K562 (cell line): ENCODE data around the gene LSS. TPM values are rescaled to one million over a fixed set of nuclear protein-coding genes. Genes with fewer than 3 reads are reported as not detected.
A peak's percentile ranks its signal among the peaks of the same experiment; 100 is the strongest.

ENCODE experiments used
- ATAC-seq: fragments of 200-7000 bp; cut with Tn5 transposase; 3 replicates; pipeline ENCODE4 v1.9.1; 2020; ENCODE audit warnings: moderate library complexity
- BruUV-seq: library from RNA; stranded (reverse); fragments of 400-500 nt; replicated peaks from 2 replicates; lab custom pipeline; 2021; lab: Mats Ljungman, UMichigan
- CTCF ChIA-PET: fragments of 300-600 bp; formaldehyde crosslinking; extraction: SDS; loops from one replicate; lab custom pipeline; 2021; ENCODE audit warnings: low intra/inter-chr PET ratio; lab: Yijun Ruan, JAX
- POLR2A ChIA-PET: fragments of 300-600, 350-650 bp; sonication (Branson Sonifier 250); formaldehyde crosslinking; extraction: SDS; loops from one replicate; lab custom pipeline; 2021; ENCODE audit warnings: antibody characterized with exemption, inconsistent platforms; lab: Yijun Ruan, JAX
- DNase-seq, 4 experiments: peaks; one replicate each; pipeline versions ENCODE4 v3.0.0 to v3.0.0-alpha.2; 2011 to 2018; ENCODE audit warnings: low spot score in 3 of 4, mixed read lengths in 3 of 4; ENCODE audit errors: extremely low read depth in 1 of 4
- FAIRE-seq: peaks from 2 replicates; lab custom pipeline; 2011; peaks lifted over from hg19 to GRCh38; lab: Jason Lieb, UNC
- H2AFZ ChIP-seq: 2 replicates; pipeline ENCODE4 v1.6.0; 2011; ENCODE audit warnings: low read depth, low read length, control low read depth, inconsistent platforms
- H3K27ac ChIP-seq: fragments of 200-600 bp; 3 replicates; pipeline ENCODE4 v1.8.0; 2011; ENCODE audit warnings: low read depth, mild to moderate bottlenecking, control low read depth, inconsistent platforms, low read length, moderate library complexity, mixed read lengths; ENCODE audit errors: extremely low read depth
- H3K27me3 ChIP-seq, 2 experiments: fragments of 300-600 bp in 1 of 2; 2 replicates in 1 of 2; 3 replicates in 1 of 2; pipeline versions ENCODE4 v1.6.0 to v1.8.0; 2011; ENCODE audit warnings: inconsistent platforms in 2 of 2, low read length in 2 of 2, mild to moderate bottlenecking in 1 of 2, mixed read lengths in 1 of 2, moderate library complexity in 1 of 2; ENCODE audit not compliant: control insufficient read depth in 2 of 2, insufficient read depth in 2 of 2
- H3K36me3 ChIP-seq: fragments of 300-600 bp; 3 replicates; pipeline ENCODE4 v1.8.0; 2011; ENCODE audit warnings: mild to moderate bottlenecking, low read length, inconsistent platforms; ENCODE audit not compliant: control insufficient read depth, insufficient read depth
- H3K4me1 ChIP-seq, 2 experiments: fragments of 200-600 bp in 1 of 2; replicated peaks in 1 of 2; 2 replicates in 1 of 2; 3 replicates in 1 of 2; pipeline versions ENCODE4 v1.5.1 to v1.8.0; 2011; ENCODE audit warnings: inconsistent platforms in 2 of 2, low read length in 2 of 2, mild to moderate bottlenecking in 1 of 2, mixed read lengths in 1 of 2, moderate library complexity in 1 of 2; ENCODE audit not compliant: control insufficient read depth in 2 of 2, insufficient read depth in 2 of 2
- H3K4me2 ChIP-seq: 2 replicates; pipeline ENCODE4 v1.6.1; 2011; ENCODE audit warnings: low read length, control low read depth, inconsistent platforms, mixed read lengths; ENCODE audit not compliant: insufficient read depth
- H3K4me3 ChIP-seq: fragments of 200-600 bp; sonication (generic), shearing (Covaris generic); 2 replicates; pipeline ENCODE4 v1.5.1; 2016; ENCODE audit warnings: control low read depth, inconsistent platforms
- H3K79me2 ChIP-seq: fragments of 200-600 bp; 3 replicates; pipeline ENCODE4 v1.8.0; 2011; ENCODE audit warnings: low read length, inconsistent platforms; ENCODE audit not compliant: control insufficient read depth, insufficient read depth
- H3K9ac ChIP-seq, 2 experiments: 2 replicates each; pipeline versions ENCODE4 v1.6.0 to v1.6.1; 2011; ENCODE audit warnings: low read depth in 2 of 2, low read length in 2 of 2, control low read depth in 1 of 2, inconsistent platforms in 1 of 2, mild to moderate bottlenecking in 1 of 2, mixed read lengths in 1 of 2; ENCODE audit not compliant: insufficient read depth in 1 of 2
- H3K9me1 ChIP-seq: one replicate; pipeline ENCODE4 v1.6.0; 2011; ENCODE audit warnings: inconsistent platforms, mild to moderate bottlenecking, low read length, moderate library complexity; ENCODE audit not compliant: control insufficient read depth, insufficient read depth
- H3K9me3 ChIP-seq: replicated peaks from 2 replicates; pipeline ENCODE4 v1.5.1; 2011; ENCODE audit warnings: low read depth, low read length, inconsistent platforms; ENCODE audit not compliant: control insufficient read depth, insufficient read depth
- H4K20me1 ChIP-seq: replicated peaks from 2 replicates; pipeline ENCODE4 v1.6.1; 2011; ENCODE audit warnings: low read length, inconsistent platforms, mixed read lengths; ENCODE audit not compliant: control insufficient read depth, insufficient read depth
- HNRNPL ChIP-seq: fragments of 200-400 bp; formaldehyde crosslinking; IDR thresholded peaks from 2 replicates; pipeline ENCODE4 v1.6.1; 2017; ENCODE audit warnings: low read depth, mild to moderate bottlenecking, low read length
- KLF1 ChIP-seq: fragments of 450-650 bp; IDR thresholded peaks from 2 replicates; pipeline ENCODE4 v1.6.1; 2016; ENCODE audit warnings: missing genetic modification characterization, missing compliant biosample characterization
- POLR2AphosphoS2 ChIP-seq: IDR thresholded peaks from 2 replicates; pipeline ENCODE4 v1.6.1; 2012; ENCODE audit warnings: low read length, improper control_type of control experiment
- PYGO2 ChIP-seq: fragments of 450-650 bp; IDR thresholded peaks from 2 replicates; pipeline ENCODE4 v1.6.1; 2016; ENCODE audit warnings: mild to moderate bottlenecking, missing genetic modification characterization, moderate library complexity, missing compliant biosample characterization
- RAD21 ChIP-seq, 2 experiments: fragments of 250-450 bp in 1 of 2; fragments of 450-650 bp in 1 of 2; sonication (Bioruptor Pico) in 1 of 2; formaldehyde crosslinking in 1 of 2; IDR thresholded peaks in 1 of 2; conservative IDR thresholded peaks in 1 of 2; 2 replicates each; pipeline versions ENCODE4 v1.4.0 to v1.8.0; 2020 to 2022; ENCODE audit warnings: mild to moderate bottlenecking in 2 of 2, moderate library complexity in 1 of 2
- RBFOX2 ChIP-seq: fragments of 200-400 bp; formaldehyde crosslinking; IDR thresholded peaks from 2 replicates; pipeline ENCODE4 v1.6.1; 2017; ENCODE audit warnings: low read depth, mild to moderate bottlenecking, low read length, moderate library complexity
- SRSF1 ChIP-seq: fragments of 200-400 bp; formaldehyde crosslinking; IDR thresholded peaks from 2 replicates; pipeline ENCODE4 v1.6.1; 2017; ENCODE audit warnings: mild to moderate bottlenecking, low read depth, low read length, moderate library complexity
- XRCC3 ChIP-seq: fragments of 450-650 bp; IDR thresholded peaks from 2 replicates; pipeline ENCODE4 v1.6.1; 2017; ENCODE audit warnings: mild to moderate bottlenecking, moderate library complexity
- WGBS: fragments of 100-300 bp; shearing (Covaris generic); methylation state at CpG from one replicate; pipeline ENCODE4 v1.1.6; 2016; ENCODE audit warnings: low coverage, mixed read lengths; ENCODE audit not compliant: insufficient coverage; ENCODE audit errors: missing lambda C conversion rate; 5-methylcytosine and 5-hydroxymethylcytosine counted together
- in situ Hi-C: fragments of 300-500 bp; cut with MboI; formaldehyde crosslinking; loops from 4 replicates; pipeline ENCODE4 v1.15.0; 2018; ENCODE audit warnings: inconsistent platforms, mixed read lengths
- intact Hi-C: fragments of 100-400 bp; cut with micrococcal nuclease; formaldehyde crosslinking; loops from 2 replicates; pipeline ENCODE4 v1.14.2; 2022
- polyA plus RNA-seq, 8 experiments: library from polyadenylated mRNA; depleted of rRNA in 4 of 8; stranded (reverse) in 5 of 8; unstranded in 3 of 8; fragments of >200 nt; fragmentation: Nextera tagmentation in 2 of 8; fragmentation: Illumina TruSeq in 1 of 8; extraction: Ambion mirVana in 2 of 8; extraction: Trizol in 1 of 8; gene quantifications; 2 replicates each; pipeline versions ENCODE4 v1.2.1 to v1.2.3, GENCODE V29; 2011 to 2014; ENCODE audit warnings: inconsistent platforms in 1 of 8, missing spikeins in 1 of 8
- total RNA-seq, 7 experiments: library from RNA; depleted of rRNA in 6 of 7; stranded (reverse); fragments of >200 nt in 6 of 7; fragmentation: Illumina TruSeq in 2 of 7; extraction: Trizol in 2 of 7; gene quantifications; 2 replicates each; pipeline versions ENCODE4 v1.2.1 to v1.2.3, GENCODE V29; 2011 to 2021; ENCODE audit warnings: low replicate concordance in 1 of 7
- TF ChIP-seq, protein P1 (sequence below): fragments of 450-650 bp; IDR thresholded peaks from 2 replicates; pipeline ENCODE4 v1.6.1; 2016; ENCODE audit warnings: antibody characterized with exemption
- TF ChIP-seq, protein P2 (sequence below): fragments of 450-650 bp; IDR thresholded peaks from 2 replicates; pipeline ENCODE4 v1.7.0; 2016; ENCODE audit warnings: borderline replicate concordance
- TF ChIP-seq, protein P3 (sequence below): fragments of 450-650 bp; formaldehyde crosslinking; IDR thresholded peaks from 2 replicates; pipeline ENCODE4 v1.4.0; 2020; ENCODE audit warnings: mild to moderate bottlenecking, moderate library complexity
- TF ChIP-seq, protein P4 (sequence below): fragments of 250-450 bp; sonication (Bioruptor Pico); IDR thresholded peaks from 2 replicates; pipeline ENCODE4 v1.8.0; 2022; ENCODE audit warnings: inconsistent platforms

The LSS gene
- total and polyA plus RNA-seq, 9 of the 15 experiments (the other 6 are each of a cell fraction or from before 2014, with no cell fraction given) = 2.2 to 89.5 (median 37.4) TPM

DNA sequence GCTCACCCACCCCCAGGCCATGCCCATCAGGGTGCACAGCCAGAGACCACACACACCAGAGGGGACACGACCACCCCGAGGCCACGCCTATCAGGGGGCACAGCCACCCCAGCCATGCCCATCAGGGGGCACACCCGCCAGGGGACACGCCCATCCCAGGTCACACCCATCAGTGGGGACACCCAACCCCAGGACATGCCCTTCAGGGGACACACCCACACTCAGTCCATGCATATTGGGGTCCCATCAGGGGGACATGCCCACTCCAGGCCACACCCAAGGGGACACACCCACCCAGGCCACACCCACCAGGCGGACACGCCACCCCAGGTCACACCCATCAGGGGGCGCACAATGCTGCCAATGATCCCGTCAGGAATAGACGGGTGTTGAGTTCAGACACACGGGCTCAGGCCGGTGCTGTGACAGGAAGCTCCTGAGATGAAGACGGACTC is 36.1 kb upstream of the LSS start:
- peak; percentile 53 to 77 (median 63) for DNase-seq
- Histone ChIP-seq H3K27me3 (no peaks in the 10 kb centered on the region; a peak in 1 of 5 replicates), H4K20me1 (0 out of 2 replicates have a peak, but pooled peaks cover 8% of the 10 kb centered on the region), H3K4me1 (peaks cover 0 to 22% of the 10 kb centered on the region in 2 experiments; a peak in 3 of 5 replicates), H3K9me3 (no peaks in the 10 kb centered on the region), H3K36me3 (peaks cover 88% of the 10 kb centered on the region), H3K79me2 (no peaks in the 10 kb centered on the region), H3K9me1 (peaks cover 7% of the 10 kb centered on the region), H2AFZ (no peak overlapping the region), H3K9ac (peak overlapping the region in 1 of 2 experiments; percentile 19; a peak in 1 of 4 replicates), H3K4me2 (no peak overlapping the region), H3K27ac (no peak overlapping the region; the same call in 2 of the 3 replicates), H3K4me3 (no peak overlapping the region)
- BruUV-seq = no TSS peak
- in situ Hi-C loops (no loop called here), intact Hi-C loops (no loop called here)
- POLR2A ChIA-PET = interaction anchor here (0.6 to 2.8 kb wide), 4 partner anchors 11 to 30 kb away, joined by 3 to 16 read pairs (median 7); no protein-coding TSS in a partner anchor
- FAIRE-seq = peak; percentile 32
- CTCF ChIA-PET = no interaction called here
- 88% methylated on average over 13 of the region's 13 CpGs for WGBS
- peak; percentile 86 for ATAC-seq
- TF ChIP-seq RBFOX2 (peak; percentile 41; the same call in 1 of the 2 replicates), POLR2AphosphoS2 (no peak), KLF1 (peak; percentile 34; the same call in 1 of the 2 replicates), RAD21 (CRISPR knock-in tag; conservative IDR thresholded peaks at IDR 0.05 in 1 of 2, IDR thresholded peaks at IDR 0.05 in 1 of 2) (peak in 1 of 2 experiments; percentile 24; a peak in 1 of 4 replicates), SRSF1 (no peak), HNRNPL (0 out of 2 replicates have a peak, but pooled peaks have one; percentile 32), XRCC3 (no peak), PYGO2 (tag) (no peak)
- TF ChIP-seq, protein P1, sequence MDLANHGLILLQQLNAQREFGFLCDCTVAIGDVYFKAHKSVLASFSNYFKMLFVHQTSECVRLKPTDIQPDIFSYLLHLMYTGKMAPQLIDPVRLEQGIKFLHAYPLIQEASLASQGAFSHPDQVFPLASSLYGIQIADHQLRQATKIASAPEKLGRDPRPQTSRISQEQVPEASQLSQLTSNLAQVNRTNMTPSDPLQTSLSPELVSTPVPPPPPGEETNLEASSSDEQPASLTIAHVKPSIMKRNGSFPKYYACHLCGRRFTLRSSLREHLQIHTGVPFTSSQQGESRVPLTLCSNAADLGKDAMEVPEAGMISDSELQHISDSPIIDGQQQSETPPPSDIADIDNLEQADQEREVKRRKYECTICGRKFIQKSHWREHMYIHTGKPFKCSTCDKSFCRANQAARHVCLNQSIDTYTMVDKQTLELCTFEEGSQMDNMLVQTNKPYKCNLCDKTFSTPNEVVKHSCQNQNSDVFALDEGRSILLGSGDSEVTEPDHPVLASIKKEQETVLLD = no peak
- TF ChIP-seq, protein P2, sequence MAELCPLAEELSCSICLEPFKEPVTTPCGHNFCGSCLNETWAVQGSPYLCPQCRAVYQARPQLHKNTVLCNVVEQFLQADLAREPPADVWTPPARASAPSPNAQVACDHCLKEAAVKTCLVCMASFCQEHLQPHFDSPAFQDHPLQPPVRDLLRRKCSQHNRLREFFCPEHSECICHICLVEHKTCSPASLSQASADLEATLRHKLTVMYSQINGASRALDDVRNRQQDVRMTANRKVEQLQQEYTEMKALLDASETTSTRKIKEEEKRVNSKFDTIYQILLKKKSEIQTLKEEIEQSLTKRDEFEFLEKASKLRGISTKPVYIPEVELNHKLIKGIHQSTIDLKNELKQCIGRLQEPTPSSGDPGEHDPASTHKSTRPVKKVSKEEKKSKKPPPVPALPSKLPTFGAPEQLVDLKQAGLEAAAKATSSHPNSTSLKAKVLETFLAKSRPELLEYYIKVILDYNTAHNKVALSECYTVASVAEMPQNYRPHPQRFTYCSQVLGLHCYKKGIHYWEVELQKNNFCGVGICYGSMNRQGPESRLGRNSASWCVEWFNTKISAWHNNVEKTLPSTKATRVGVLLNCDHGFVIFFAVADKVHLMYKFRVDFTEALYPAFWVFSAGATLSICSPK = no peak
- TF ChIP-seq, protein P3, sequence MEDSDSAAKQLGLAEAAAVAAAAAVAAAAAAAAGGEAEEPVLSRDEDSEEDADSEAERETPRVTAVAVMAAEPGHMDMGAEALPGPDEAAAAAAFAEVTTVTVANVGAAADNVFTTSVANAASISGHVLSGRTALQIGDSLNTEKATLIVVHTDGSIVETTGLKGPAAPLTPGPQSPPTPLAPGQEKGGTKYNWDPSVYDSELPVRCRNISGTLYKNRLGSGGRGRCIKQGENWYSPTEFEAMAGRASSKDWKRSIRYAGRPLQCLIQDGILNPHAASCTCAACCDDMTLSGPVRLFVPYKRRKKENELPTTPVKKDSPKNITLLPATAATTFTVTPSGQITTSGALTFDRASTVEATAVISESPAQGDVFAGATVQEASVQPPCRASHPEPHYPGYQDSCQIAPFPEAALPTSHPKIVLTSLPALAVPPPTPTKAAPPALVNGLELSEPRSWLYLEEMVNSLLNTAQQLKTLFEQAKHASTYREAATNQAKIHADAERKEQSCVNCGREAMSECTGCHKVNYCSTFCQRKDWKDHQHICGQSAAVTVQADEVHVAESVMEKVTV (CRISPR knock-in tag) = no peak
- TF ChIP-seq, protein P4, sequence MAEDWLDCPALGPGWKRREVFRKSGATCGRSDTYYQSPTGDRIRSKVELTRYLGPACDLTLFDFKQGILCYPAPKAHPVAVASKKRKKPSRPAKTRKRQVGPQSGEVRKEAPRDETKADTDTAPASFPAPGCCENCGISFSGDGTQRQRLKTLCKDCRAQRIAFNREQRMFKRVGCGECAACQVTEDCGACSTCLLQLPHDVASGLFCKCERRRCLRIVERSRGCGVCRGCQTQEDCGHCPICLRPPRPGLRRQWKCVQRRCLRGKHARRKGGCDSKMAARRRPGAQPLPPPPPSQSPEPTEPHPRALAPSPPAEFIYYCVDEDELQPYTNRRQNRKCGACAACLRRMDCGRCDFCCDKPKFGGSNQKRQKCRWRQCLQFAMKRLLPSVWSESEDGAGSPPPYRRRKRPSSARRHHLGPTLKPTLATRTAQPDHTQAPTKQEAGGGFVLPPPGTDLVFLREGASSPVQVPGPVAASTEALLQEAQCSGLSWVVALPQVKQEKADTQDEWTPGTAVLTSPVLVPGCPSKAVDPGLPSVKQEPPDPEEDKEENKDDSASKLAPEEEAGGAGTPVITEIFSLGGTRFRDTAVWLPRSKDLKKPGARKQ = no peak
